Erythroblast (primary cell): Measurements from ENCODE around the gene SMCO3.

ENCODE experiments used
- GATA1 ChIP-seq: IDR thresholded peaks from 2 replicates; pipeline ENCODE4 v1.6.1; 2011; ENCODE audit warnings: low read depth, mild to moderate bottlenecking, control low read depth, low read length, moderate library complexity
- POLR2A ChIP-seq: IDR thresholded peaks from 2 replicates; pipeline ENCODE4 v1.6.1; 2011; ENCODE audit warnings: mild to moderate bottlenecking, low read length

DNA sequence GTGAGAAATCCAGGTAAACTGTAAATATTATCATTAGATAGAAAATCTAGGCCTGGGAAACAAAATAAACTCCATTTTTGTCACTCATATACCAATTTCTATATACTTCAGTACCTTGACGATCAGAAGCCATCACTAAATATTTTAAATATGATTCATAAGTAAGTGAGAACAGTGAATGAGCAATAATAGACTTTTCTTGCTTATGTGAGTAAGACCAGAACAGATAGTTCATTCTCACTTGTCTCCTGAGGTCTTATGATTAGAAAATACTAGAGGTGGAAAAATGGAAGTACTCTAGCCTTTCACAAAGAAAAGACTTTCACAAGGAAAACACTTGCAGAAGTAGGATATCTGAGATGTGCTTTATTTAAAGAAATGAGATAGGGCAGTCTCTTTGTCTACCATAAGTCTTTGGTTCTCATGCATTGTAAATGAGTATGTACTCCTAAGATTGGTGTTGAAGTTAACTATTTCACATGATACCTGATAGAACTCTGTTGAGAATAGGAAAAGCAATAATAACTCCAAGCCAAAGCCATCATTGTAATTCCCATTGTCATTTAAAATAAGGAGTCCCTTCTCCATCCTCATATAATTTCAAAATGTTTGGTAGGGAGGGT lies 10.1 kb upstream of the SMCO3 start:
- TF ChIP-seq POLR2A (no peak), GATA1 (no peak)
